Fibroblast of lung (primary cell): ENCODE results near the gene NPAS4. TPM values are rescaled to one million over a fixed set of nuclear protein-coding genes. Genes with fewer than 3 reads are reported as not detected.

Experiments
- DNase-seq, 2 donors: peaks; one replicate each; pipeline versions ENCODE4 v3.0.0 to v3.0.0-alpha.2; 2010; ENCODE audit warnings: low read depth in 2 of 2
- H2AFZ ChIP-seq: 2 replicates; pipeline ENCODE4 v1.5.1; 2012; ENCODE audit warnings: low read length, control low read depth, inconsistent platforms
- H3K27ac ChIP-seq: 2 replicates; pipeline ENCODE4 v1.5.1; 2011; ENCODE audit warnings: low read length, control low read depth; ENCODE audit not compliant: insufficient read depth
- H3K27me3 ChIP-seq: 2 replicates; pipeline ENCODE4 v1.5.1; 2011; ENCODE audit warnings: mild to moderate bottlenecking, low read length; ENCODE audit not compliant: control insufficient read depth, insufficient read depth
- H3K36me3 ChIP-seq: 2 replicates; pipeline ENCODE4 v1.5.1; 2011; ENCODE audit warnings: low read length; ENCODE audit not compliant: control insufficient read depth, insufficient read depth
- H3K4me1 ChIP-seq: 2 replicates; pipeline ENCODE4 v1.5.1; 2011; ENCODE audit warnings: low read length; ENCODE audit not compliant: control insufficient read depth, insufficient read depth; ENCODE audit errors: extremely low read depth
- H3K4me2 ChIP-seq: 2 replicates; pipeline ENCODE4 v1.5.1; 2011; ENCODE audit warnings: low read length, control low read depth; ENCODE audit not compliant: insufficient read depth; ENCODE audit errors: extremely low read depth
- H3K4me3 ChIP-seq, 4 experiments: fragments of 200-600 bp in 1 of 4; sonication (generic) in 1 of 4; replicated peaks in 1 of 4; 2 replicates each; pipeline ENCODE4 v1.5.1; 2011 to 2016; ENCODE audit warnings: low read length in 4 of 4, low read depth in 3 of 4, mild to moderate bottlenecking in 3 of 4, control low read depth in 2 of 4, inconsistent platforms in 1 of 4, mixed read lengths in 1 of 4; ENCODE audit not compliant: insufficient read depth in 1 of 4; ENCODE audit errors: control extremely low read depth in 1 of 4
- H3K79me2 ChIP-seq: 2 replicates; pipeline ENCODE4 v1.5.1; 2012; ENCODE audit warnings: mild to moderate bottlenecking, low read length, inconsistent platforms; ENCODE audit not compliant: control insufficient read depth, insufficient read depth
- H3K9ac ChIP-seq: 2 replicates; pipeline ENCODE4 v1.5.1; 2011; ENCODE audit warnings: mild to moderate bottlenecking, low read length, control low read depth; ENCODE audit not compliant: insufficient read depth
- H3K9me3 ChIP-seq: 2 replicates; pipeline ENCODE4 v1.5.1; 2012; ENCODE audit warnings: low read depth, low read length; ENCODE audit not compliant: control insufficient read depth, insufficient read depth
- H4K20me1 ChIP-seq: 2 replicates; pipeline ENCODE4 v1.5.1; 2011; ENCODE audit warnings: low read length; ENCODE audit not compliant: control insufficient read depth, insufficient read depth; ENCODE audit errors: extremely low read depth
- CTCF ChIP-seq, 2 donors: IDR thresholded peaks in 1 of 2; conservative IDR thresholded peaks in 1 of 2; 1 replicate in 1 of 2; 2 replicates in 1 of 2; pipeline ENCODE4 v1.5.1; 2011 to 2012; ENCODE audit warnings: low read length in 2 of 2, control low read depth in 1 of 2, inconsistent platforms in 1 of 2, low read depth in 1 of 2, mild to moderate bottlenecking in 1 of 2
- EZH2 ChIP-seq: IDR thresholded peaks from 2 replicates; pipeline ENCODE4 v1.5.1; 2012; ENCODE audit warnings: low read length, control low read depth, mild to moderate bottlenecking; ENCODE audit errors: missing control alignments
- polyA plus RNA-seq, 2 donors: library from polyadenylated mRNA; depleted of rRNA in 1 of 2; stranded (reverse) in 1 of 2; unstranded in 1 of 2; fragments of >200 nt; gene quantifications; 2 replicates each; pipeline ENCODE4 v1.2.1, GENCODE V29; 2011 to 2012; ENCODE audit warnings: missing spikeins in 1 of 2
- total RNA-seq: library from RNA; depleted of rRNA; stranded (reverse); fragments of >200 nt; gene quantifications from 2 replicates; pipeline ENCODE4 v1.2.1, GENCODE V29; 2014

The NPAS4 gene
- total and polyA plus RNA-seq, 2 donors (not counting 1 experiment from before 2014, with no cell fraction given): 0.16 TPM; not detected in 1

GRCh38 chr11:66450560-66450959 is 29.7 kb downstream of the NPAS4 start:
- no peak overlapping the region for H2AFZ ChIP-seq
- DNase-seq: no peak
- H3K4me2 ChIP-seq: no peak overlapping the region
- no peaks in the 10 kb centered on the region for H3K9me3 ChIP-seq
- TF ChIP-seq CTCF (conservative IDR thresholded peaks at IDR 0.05 in 1 of 2, IDR thresholded peaks at IDR 0.05 in 1 of 2; ENCODE audit: low read depth in 1 of 2, low read length in 2 of 2) (no peak), EZH2 (no peak)
- no peaks in the 10 kb centered on the region for H3K79me2 ChIP-seq
- no peaks in the 10 kb centered on the region for H4K20me1 ChIP-seq
- H3K27ac ChIP-seq: no peak overlapping the region
- no peak overlapping the region for H3K4me3 ChIP-seq
- no peak overlapping the region for H3K9ac ChIP-seq
- no peaks in the 10 kb centered on the region for H3K36me3 ChIP-seq
- no peaks in the 10 kb centered on the region for H3K4me1 ChIP-seq
- H3K27me3 ChIP-seq: peaks cover 27% of the 10 kb centered on the region

- DNase-seq: no peak
- Histone ChIP-seq H4K20me1 (no peaks in the 10 kb centered on the region), H3K9me3 (no peaks in the 10 kb centered on the region), H3K27ac (no peak overlapping the region), H3K4me2 (no peak overlapping the region), H3K9ac (no peak overlapping the region), H3K79me2 (no peaks in the 10 kb centered on the region), H2AFZ (no peak overlapping the region), H3K36me3 (no peaks in the 10 kb centered on the region), H3K4me1 (no peaks in the 10 kb centered on the region), H3K27me3 (peaks cover 27% of the 10 kb centered on the region), H3K4me3 (no peak overlapping the region)
- TF ChIP-seq CTCF (conservative IDR thresholded peaks at IDR 0.05 in 1 of 2, IDR thresholded peaks at IDR 0.05 in 1 of 2; ENCODE audit: low read depth in 1 of 2, low read length in 2 of 2): no peak
- TF ChIP-seq EZH2: no peak
Measured at GRCh38 chr11:66451663-66452062, 30.8 kb downstream of the NPAS4 start.

GRCh38 chr11:66454247-66454646 is 33.4 kb downstream of the NPAS4 start:
- no peak for TF ChIP-seq CTCF (conservative IDR thresholded peaks at IDR 0.05 in 1 of 2, IDR thresholded peaks at IDR 0.05 in 1 of 2; ENCODE audit: low read depth in 1 of 2, low read length in 2 of 2)
- TF ChIP-seq EZH2: no peak
- Histone ChIP-seq H3K9me3 (no peaks in the 10 kb centered on the region), H3K4me1 (no peaks in the 10 kb centered on the region)

More at GRCh38 chr11:66454247-66454646, 33.4 kb downstream of the NPAS4 start:
- peaks cover 21% of the 10 kb centered on the region for H3K27me3 ChIP-seq
- H3K27ac ChIP-seq: no peak overlapping the region
- H3K9ac ChIP-seq: no peak overlapping the region
- H4K20me1 ChIP-seq: no peaks in the 10 kb centered on the region
- no peak overlapping the region for H3K4me3 ChIP-seq
- no peak overlapping the region for H2AFZ ChIP-seq
- H3K79me2 ChIP-seq: no peaks in the 10 kb centered on the region
- H3K4me2 ChIP-seq: no peak overlapping the region
- no peak for DNase-seq
- H3K36me3 ChIP-seq: no peaks in the 10 kb centered on the region
